Skeletal muscle satellite cell (primary cell): ENCODE data around the gene FSD1L.
A peak's percentile ranks its signal among the peaks of the same experiment; 100 is the strongest.
"Not testable (repeated sequence)": the region's sequence is repeated elsewhere in the genome, so short reads cannot be mapped to it uniquely, and the experiment has no call there.

Experiments used
- H3K27me3 ChIP-seq: 2 replicates; pipeline ENCODE4 v1.7.0; 2013; ENCODE audit warnings: low read length; ENCODE audit not compliant: control insufficient read depth, insufficient read depth
- H3K36me3 ChIP-seq: 2 replicates; pipeline ENCODE4 v1.7.0; 2013; ENCODE audit warnings: mild to moderate bottlenecking, control low read depth, low read length; ENCODE audit not compliant: insufficient read depth
- H3K4me1 ChIP-seq: 2 replicates; pipeline ENCODE4 v1.7.0; 2013; ENCODE audit warnings: low read length; ENCODE audit not compliant: control insufficient read depth, insufficient read depth
- H3K4me2 ChIP-seq: 2 replicates; pipeline ENCODE4 v1.7.0; 2013; ENCODE audit warnings: mild to moderate bottlenecking, low read length
- H3K4me3 ChIP-seq: 2 replicates; pipeline ENCODE4 v1.7.0; 2013; ENCODE audit warnings: low read length
- H3K9ac ChIP-seq: 2 replicates; pipeline ENCODE4 v1.7.0; 2013; ENCODE audit warnings: mild to moderate bottlenecking, low read depth, low read length, moderate library complexity
- H3K9me3 ChIP-seq: replicated peaks from 2 replicates; pipeline ENCODE4 v1.7.0; 2013; ENCODE audit warnings: mild to moderate bottlenecking, control low read depth, low read length

Gene FSD1L

DNA sequence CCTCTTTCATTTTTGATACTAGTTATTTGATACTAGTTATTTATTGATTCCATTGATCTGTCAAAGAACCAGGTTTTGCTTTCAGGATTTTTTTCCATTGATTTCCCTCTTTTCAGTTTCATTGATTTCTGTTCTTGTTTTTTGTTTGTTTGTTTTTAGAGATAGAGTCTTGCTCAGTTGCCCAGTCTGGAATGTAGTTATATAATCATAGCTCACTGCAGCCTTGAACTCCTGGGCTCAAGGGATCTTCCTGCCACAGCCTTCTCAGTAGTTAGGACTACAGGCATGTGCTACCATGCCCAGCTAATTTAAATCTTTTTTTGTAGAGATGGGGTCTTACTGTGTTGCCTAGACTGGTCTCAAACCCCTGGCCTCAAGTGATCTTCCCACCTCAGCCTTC is 49.9 kb downstream of the FSD1L start:
- H3K4me3 ChIP-seq, result no peak overlapping the region
- no peak overlapping the region for H3K9ac ChIP-seq
- H3K4me2 ChIP-seq, result no peak overlapping the region
- H3K9me3 ChIP-seq, result no peaks in the 10 kb centered on the region
- no peaks in the 10 kb centered on the region for H3K27me3 ChIP-seq
- H3K4me1 ChIP-seq, result peaks cover 9% of the 10 kb centered on the region
- no peaks in the 10 kb centered on the region for H3K36me3 ChIP-seq

DNA sequence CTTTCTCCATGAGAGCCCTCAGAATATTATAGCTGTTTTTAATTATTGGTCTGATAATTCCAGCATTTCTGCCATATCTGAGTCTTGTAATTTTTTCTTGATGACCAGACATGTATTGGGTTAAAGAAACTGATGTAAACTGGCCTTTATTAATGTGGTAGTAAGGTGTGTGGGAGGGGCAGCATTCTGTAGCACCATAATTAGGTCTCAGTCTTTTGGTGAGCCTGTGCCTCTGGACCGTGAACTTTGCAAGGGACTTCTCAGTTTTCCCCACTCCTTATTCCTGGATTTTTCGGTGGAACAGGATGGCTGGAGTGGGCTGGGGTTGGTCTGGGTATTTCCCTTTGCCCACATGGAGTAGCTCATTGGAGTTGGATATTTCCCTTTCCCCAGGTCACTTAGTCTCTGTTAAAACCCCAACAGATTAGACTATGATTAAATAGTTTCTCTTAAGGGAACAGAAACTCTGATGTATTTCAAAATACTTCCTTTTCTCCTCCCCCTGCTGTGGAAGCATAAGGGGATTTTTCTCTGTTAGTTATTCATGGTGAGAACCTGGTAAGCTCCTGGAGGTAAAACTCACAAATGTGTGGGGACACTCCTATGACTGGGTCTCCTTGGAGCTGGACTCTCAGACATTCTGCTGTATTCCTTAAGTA is 52.4 kb downstream of the FSD1L start:
- Histone ChIP-seq H3K9me3 (no peaks in the 10 kb centered on the region), H3K4me3 (no peak overlapping the region), H3K4me1 (peaks cover 14% of the 10 kb centered on the region), H3K27me3 (no peaks in the 10 kb centered on the region), H3K9ac (no peak overlapping the region), H3K4me2 (no peak overlapping the region), H3K36me3 (no peaks in the 10 kb centered on the region)

DNA sequence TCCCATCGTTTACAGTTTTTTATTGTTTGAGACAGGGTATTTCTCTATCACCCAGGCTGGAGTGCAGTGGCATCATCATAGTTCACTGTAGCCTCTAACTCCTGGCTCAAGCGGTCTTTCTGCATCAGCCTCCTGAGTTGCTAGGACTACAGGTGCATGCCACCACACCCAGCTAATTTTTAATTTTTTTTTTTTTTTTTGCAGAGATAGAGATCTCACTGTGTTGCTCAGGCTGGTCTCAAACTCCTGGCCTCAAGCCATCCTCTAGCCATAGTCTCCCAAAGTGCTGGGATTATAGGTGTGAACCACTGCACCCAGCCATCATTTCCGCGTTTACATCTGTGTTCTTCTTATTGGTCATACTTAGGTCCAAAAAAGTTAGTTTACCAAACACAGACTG is 53.6 kb downstream of the FSD1L start:
- Histone ChIP-seq H3K9me3 (no peaks in the 10 kb centered on the region), H3K4me1 (peaks cover 14% of the 10 kb centered on the region)

DNA sequence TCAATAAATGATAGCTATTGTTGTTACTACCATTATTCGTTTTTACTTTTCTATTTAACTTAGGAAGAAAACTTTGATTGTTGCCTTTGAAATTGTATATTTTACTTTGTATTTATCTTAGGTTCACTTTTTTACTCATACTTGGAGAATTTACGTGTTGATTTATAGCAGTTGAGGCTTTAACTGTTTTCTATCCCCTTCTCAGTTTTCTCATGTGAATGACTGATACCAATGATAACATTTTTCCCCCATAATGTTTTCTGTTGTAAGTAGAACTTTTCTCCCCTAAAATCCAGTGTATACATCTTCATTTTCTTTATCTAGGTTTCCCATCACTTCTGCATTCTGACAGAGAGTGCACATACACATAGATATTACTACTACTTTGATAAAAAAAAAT is 54.4 kb downstream of the FSD1L start:
- Histone ChIP-seq H3K9me3 (no peaks in the 10 kb centered on the region), H3K4me1 (peaks cover 14% of the 10 kb centered on the region), H3K9ac (no peak overlapping the region), H3K4me2 (peak overlapping the region; percentile 15), H3K4me3 (no peak overlapping the region), H3K36me3 (no peaks in the 10 kb centered on the region), H3K27me3 (no peaks in the 10 kb centered on the region)

More for the DNA sequence above, 53.6 kb downstream of the FSD1L start:
- no peak overlapping the region for H3K4me3 ChIP-seq
- H3K9ac ChIP-seq, result no peak overlapping the region
- no peaks in the 10 kb centered on the region for H3K27me3 ChIP-seq
- H3K4me2 ChIP-seq, result no peak overlapping the region
- no peaks in the 10 kb centered on the region for H3K36me3 ChIP-seq

DNA sequence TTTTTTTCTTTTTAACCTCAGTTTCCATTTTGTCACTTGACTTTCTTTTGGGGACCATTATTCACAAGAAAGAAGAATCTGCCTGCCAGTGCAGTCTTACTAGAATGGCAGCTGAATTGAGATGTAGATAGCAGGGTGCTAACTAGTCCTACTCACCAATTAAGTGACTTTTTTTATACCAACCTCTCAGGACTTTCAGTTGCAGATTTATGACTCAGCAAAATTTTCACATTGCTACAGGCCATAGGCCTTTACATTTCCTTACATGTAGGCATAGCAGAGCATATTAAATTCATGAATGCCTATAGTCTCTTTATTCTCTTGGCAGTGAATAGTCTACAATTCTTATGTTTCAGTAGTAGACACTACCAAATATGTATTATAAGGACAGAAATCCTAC is 56.0 kb downstream of the FSD1L start:
- Histone ChIP-seq H3K4me1 (peaks cover 14% of the 10 kb centered on the region), H3K4me2 (no peak overlapping the region), H3K36me3 (no peaks in the 10 kb centered on the region), H3K27me3 (no peaks in the 10 kb centered on the region), H3K4me3 (no peak overlapping the region), H3K9ac (no peak overlapping the region), H3K9me3 (no peaks in the 10 kb centered on the region)

DNA sequence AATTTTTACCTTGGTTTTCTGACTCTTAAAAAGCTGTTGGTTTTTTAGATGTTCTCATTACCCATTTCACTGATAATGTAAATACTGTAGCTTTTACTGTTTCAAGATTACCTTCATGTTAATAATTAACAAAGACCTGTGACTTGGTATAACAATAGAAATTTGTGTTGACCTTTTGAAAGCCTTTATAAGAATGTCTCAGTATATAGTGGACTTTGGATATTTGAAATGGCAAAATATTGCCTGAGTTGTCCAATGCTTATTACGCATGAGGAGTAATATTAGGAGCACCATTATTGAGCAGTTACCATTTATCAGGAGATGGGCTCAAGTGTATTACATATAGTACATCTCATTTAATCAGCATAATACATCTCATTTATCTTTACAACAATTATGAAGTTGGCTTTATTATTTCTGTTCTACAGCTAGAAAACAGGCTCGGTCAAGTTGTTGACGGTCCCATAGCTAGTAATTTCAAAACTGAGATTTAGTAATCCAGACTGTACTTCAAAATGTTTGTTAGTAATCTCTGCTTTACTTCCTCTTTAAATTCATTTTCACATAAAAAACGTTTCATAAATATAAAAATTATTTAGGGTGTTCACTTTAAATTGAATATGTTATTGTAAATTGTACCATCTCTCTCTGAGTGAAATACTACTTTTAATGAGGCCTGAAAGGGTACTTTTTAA is 59.4 kb downstream of the FSD1L start:
- Histone ChIP-seq H3K9me3 (no peaks in the 10 kb centered on the region), H3K36me3 (no peaks in the 10 kb centered on the region), H3K4me3 (no peak overlapping the region), H3K4me1 (peaks cover 17% of the 10 kb centered on the region), H3K27me3 (no peaks in the 10 kb centered on the region), H3K9ac (no peak overlapping the region), H3K4me2 (no peak overlapping the region)

DNA sequence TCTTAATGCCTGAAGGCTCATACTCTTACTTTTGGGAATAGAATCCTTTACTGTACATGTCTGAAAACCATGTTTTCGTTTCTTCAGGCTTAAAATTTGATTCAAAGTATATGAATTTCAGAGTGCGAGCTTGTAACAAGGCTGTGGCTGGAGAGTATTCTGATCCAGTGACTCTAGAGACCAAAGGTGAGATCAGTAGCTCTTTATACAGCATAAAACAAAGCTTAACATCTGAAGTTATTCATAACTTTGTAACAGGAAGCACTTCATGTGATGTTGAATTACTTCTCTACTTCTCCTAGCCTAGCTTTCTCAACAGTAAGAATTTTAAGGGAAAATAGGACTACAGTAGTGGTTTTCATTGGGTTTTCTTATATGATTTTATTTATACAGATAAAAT is 60.7 kb downstream of the FSD1L start:
- no peaks in the 10 kb centered on the region for H3K27me3 ChIP-seq
- no peak overlapping the region for H3K4me3 ChIP-seq
- H3K4me1 ChIP-seq, result peaks cover 13% of the 10 kb centered on the region
- H3K36me3 ChIP-seq, result no peaks in the 10 kb centered on the region
- H3K9me3 ChIP-seq, result no peaks in the 10 kb centered on the region
- H3K9ac ChIP-seq, result no peak overlapping the region
- no peak overlapping the region for H3K4me2 ChIP-seq

DNA sequence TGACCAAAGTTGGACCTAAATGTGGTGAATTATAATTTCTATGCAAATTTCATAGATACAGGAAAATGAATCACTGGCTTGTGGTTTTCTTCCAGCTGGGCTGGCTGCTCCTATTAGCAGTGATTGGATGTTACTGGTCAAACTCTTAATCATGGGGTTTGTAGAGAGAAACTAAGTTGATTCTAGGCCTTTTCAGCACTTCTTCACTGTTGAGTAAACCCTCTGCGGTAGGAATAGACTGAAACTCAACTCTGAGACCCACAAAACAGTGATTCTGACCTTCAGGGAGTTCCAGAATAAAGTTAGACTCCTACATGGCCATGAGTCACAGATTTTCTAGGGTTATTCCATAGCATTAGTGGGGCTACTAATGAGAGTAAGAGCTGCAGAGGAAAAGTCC is 62.2 kb downstream of the FSD1L start:
- H3K9ac ChIP-seq, result no peak overlapping the region
- H3K9me3 ChIP-seq, result no peaks in the 10 kb centered on the region
- peaks cover 4% of the 10 kb centered on the region for H3K36me3 ChIP-seq
- H3K4me2 ChIP-seq, result no peak overlapping the region
- no peaks in the 10 kb centered on the region for H3K27me3 ChIP-seq
- H3K4me1 ChIP-seq, result peaks cover 7% of the 10 kb centered on the region
- H3K4me3 ChIP-seq, result no peak overlapping the region

DNA sequence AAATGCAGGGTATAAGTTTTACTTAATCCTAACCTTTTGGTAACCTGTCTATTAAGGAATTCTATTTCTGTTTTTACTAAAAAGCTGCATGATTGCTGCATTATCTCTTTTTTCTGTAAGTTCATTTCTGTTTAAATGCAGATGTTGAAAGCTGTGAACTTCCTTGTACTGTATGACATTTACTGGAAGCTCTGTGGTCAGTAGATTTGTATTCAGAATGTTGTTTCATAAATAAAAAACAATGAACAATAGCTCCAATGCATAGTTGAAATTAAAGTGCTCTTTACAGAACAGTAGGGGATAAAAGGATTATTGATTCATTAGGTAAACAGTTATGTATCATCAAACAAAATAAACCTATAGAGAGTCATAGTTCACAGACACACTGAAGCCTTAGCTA is 63.6 kb downstream of the FSD1L start:
- no peak overlapping the region for H3K4me2 ChIP-seq

DNA sequence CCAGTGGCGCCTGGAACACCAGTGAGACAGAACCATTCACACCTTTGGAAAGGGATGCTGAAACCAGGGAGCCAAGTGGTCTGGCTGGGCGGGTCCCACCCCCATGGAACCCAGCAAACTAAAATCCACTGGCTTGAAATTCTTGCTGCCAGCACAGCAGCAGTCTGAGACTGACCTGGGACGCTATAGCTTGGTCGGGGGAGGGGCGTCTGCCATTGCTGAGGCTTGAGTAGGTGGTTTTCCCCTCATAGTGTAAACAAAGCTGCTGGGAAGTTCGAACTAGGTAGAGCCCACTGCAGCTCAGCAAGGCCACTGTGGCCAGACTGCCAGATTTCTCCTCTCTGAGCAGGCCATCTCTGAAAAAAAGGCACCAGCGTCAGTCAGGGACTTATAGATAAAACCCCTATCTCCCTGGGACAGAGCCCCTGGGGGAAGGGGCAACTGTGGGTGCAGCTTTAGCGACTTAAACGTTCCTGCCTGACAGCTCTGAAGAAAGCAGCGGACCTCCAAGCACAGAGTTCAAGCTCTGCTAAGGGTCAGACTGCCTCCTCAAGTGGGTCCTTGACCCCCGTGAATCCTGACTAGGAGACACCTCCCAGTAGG is 68.1 kb downstream of the FSD1L start:
- Histone ChIP-seq H3K9me3 (no peaks in the 10 kb centered on the region), H3K36me3 (peaks cover 14% of the 10 kb centered on the region), H3K27me3 (no peaks in the 10 kb centered on the region), H3K9ac (no peak overlapping the region), H3K4me3 (no peak overlapping the region), H3K4me1 (no peaks in the 10 kb centered on the region), H3K4me2 (no peak overlapping the region)

More for the DNA sequence above, 63.6 kb downstream of the FSD1L start:
- Histone ChIP-seq H3K9ac (no peak overlapping the region), H3K4me3 (no peak overlapping the region), H3K36me3 (peaks cover 14% of the 10 kb centered on the region), H3K9me3 (no peaks in the 10 kb centered on the region), H3K27me3 (no peaks in the 10 kb centered on the region), H3K4me1 (peaks cover 7% of the 10 kb centered on the region)

DNA sequence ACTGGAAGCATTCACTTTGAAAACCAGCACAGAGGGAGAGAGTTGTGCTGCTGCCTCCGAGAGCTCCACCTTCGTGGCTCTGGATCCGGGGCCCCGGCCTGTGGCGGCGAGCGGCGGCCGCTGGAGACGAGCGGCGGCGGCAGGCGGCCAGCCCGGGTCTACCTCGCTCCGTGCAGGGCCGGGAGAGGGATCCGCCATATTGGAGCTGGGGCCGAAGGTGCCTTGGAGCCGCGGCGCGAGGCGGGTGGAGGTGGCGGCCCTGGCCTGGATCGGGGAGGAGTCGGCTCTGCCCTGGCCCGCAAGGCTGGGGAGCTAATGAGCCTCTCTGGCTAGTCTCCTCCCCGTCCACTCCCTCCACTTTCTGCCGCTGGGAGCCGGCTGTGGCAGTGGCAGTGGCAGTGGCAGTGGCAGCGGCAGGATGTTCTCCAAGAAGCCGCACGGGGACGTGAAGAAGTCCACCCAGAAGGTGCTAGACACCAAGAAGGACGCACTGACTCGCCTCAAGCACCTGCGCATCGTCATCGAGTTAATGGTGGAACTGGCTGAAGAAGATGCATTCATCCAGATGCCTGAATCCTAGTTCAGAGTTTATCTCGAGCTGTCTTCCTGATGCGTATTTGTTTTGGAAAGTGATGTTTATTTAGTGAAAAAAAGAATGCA is 72.0 kb downstream of the FSD1L start:
- H3K27me3 ChIP-seq, H3K9me3 ChIP-seq, H3K4me2 ChIP-seq, H3K9ac ChIP-seq, H3K4me1 ChIP-seq, H3K36me3 ChIP-seq: not testable (repeated sequence)
- H3K4me3 ChIP-seq, result peak overlapping the region; percentile 49
